ENCODE data around the gene MYO7A.

The MYO7A gene

GRCh38 chr11:77101043-77101537, 27.0 kb upstream of the MYO7A start:
- TF ChIP-seq CTCF (IDR thresholded peaks at IDR 0.05), result peak; percentile 63
- no peak for TF ChIP-seq ZFX (IDR thresholded peaks at IDR 0.05; ENCODE audit: borderline replicate concordance)
- no peak overlapping the region for H3K27ac ChIP-seq

GRCh38 chr11:77102246-77103210, 25.5 kb upstream of the MYO7A start, which contains the start of gene OMP:
Gene OMP, plus strand, starts transcription at chr11:77102840. Its CDS starts 0 bp downstream, at chr11:77102840.
- no peak within 1 kb of the TSS for H3K27ac ChIP-seq
- TF ChIP-seq CTCF (IDR thresholded peaks at IDR 0.05) (no peak), ZFX (IDR thresholded peaks at IDR 0.05; ENCODE audit: borderline replicate concordance) (no peak)

- H3K27ac ChIP-seq, result no peak overlapping the region
- TF ChIP-seq ZFX (IDR thresholded peaks at IDR 0.05; ENCODE audit: borderline replicate concordance), result no peak
- TF ChIP-seq CTCF (IDR thresholded peaks at IDR 0.05), result no peak
Observed at GRCh38 chr11:77103319-77103718, 24.7 kb upstream of the MYO7A start.

- no peak for TF ChIP-seq CTCF (IDR thresholded peaks at IDR 0.05)
- TF ChIP-seq ZFX (IDR thresholded peaks at IDR 0.05; ENCODE audit: borderline replicate concordance), result no peak
Observed at GRCh38 chr11:77104727-77105126, 23.3 kb upstream of the MYO7A start.

GRCh38 chr11:77106321-77106720, 21.7 kb upstream of the MYO7A start:
- H3K27ac ChIP-seq, result no peak overlapping the region
- TF ChIP-seq CTCF (IDR thresholded peaks at IDR 0.05) (no peak), ZFX (IDR thresholded peaks at IDR 0.05; ENCODE audit: borderline replicate concordance) (no peak)

More at GRCh38 chr11:77104727-77105126, 23.3 kb upstream of the MYO7A start:
- no peak overlapping the region for H3K27ac ChIP-seq

GRCh38 chr11:77106759-77107158, 21.3 kb upstream of the MYO7A start:
- H3K27ac ChIP-seq, result no peak overlapping the region
- no peak for TF ChIP-seq ZFX (IDR thresholded peaks at IDR 0.05; ENCODE audit: borderline replicate concordance)
- TF ChIP-seq CTCF (IDR thresholded peaks at IDR 0.05), result no peak

- no peak overlapping the region for H3K27ac ChIP-seq
- no peak for TF ChIP-seq ZFX (IDR thresholded peaks at IDR 0.05; ENCODE audit: borderline replicate concordance)
- no peak for TF ChIP-seq CTCF (IDR thresholded peaks at IDR 0.05)
Observed at GRCh38 chr11:77107950-77108349, 20.1 kb upstream of the MYO7A start.
